Osteocyte (in vitro differentiated cells): ENCODE results near the gene PIANP. TPM values are rescaled to one million over a fixed set of nuclear protein-coding genes. Genes with fewer than 3 reads are reported as not detected.

Source experiments
- DNase-seq: peaks from one replicate; pipeline ENCODE4 v3.0.0; 2021; ENCODE audit warnings: mixed read lengths; ENCODE audit not compliant: unreplicated experiment; ENCODE audit errors: extremely low spot score
- H3K27ac Mint-ChIP-seq: one replicate; pipeline ENCODE4 v1.8.0; 2021; ENCODE audit warnings: mild to moderate bottlenecking, mixed read lengths; ENCODE audit not compliant: unreplicated experiment
- H3K27me3 Mint-ChIP-seq: one replicate; pipeline ENCODE4 v1.8.0; 2021; ENCODE audit warnings: mixed read lengths; ENCODE audit not compliant: unreplicated experiment
- H3K36me3 Mint-ChIP-seq: one replicate; pipeline ENCODE4 v1.8.0; 2021; ENCODE audit warnings: mixed read lengths; ENCODE audit not compliant: unreplicated experiment
- H3K4me1 Mint-ChIP-seq: one replicate; pipeline ENCODE4 v1.8.0; 2021; ENCODE audit warnings: mixed read lengths; ENCODE audit not compliant: unreplicated experiment
- H3K4me3 Mint-ChIP-seq: one replicate; pipeline ENCODE4 v1.8.0; 2021; ENCODE audit warnings: mild to moderate bottlenecking, moderate library complexity, mixed read lengths; ENCODE audit not compliant: unreplicated experiment
- H3K9me3 Mint-ChIP-seq: one replicate; pipeline ENCODE4 v1.8.0; 2021; ENCODE audit warnings: mixed read lengths; ENCODE audit not compliant: unreplicated experiment
- CTCF ChIP-seq: fragments of 200-600 bp; sonication (generic); IDR thresholded peaks from 2 replicates; pipeline ENCODE4 v1.5.0; 2021; ENCODE audit warnings: antibody characterized with exemption, mild to moderate bottlenecking, moderate library complexity
- total RNA-seq: library from RNA; stranded (reverse); gene quantifications from 2 replicates; pipeline ENCODE4 v1.2.1, GENCODE V29; 2021

PIANP gene
- total RNA-seq, 1 donor from 2014 or later: 3.9 TPM

- Mint-ChIP-seq H3K36me3 (peaks cover 32% of the 10 kb centered on the region), H3K4me1 (no peaks in the 10 kb centered on the region), H3K27me3 (no peaks in the 10 kb centered on the region), H3K9me3 (no peaks in the 10 kb centered on the region), H3K27ac (no peak overlapping the region), H3K4me3 (no peak overlapping the region)
- no peak for TF ChIP-seq CTCF
- DNase-seq: no peak
Observed at GRCh38 chr12:6653342-6653741, 47.3 kb downstream of the PIANP start.

GRCh38 chr12:6652391-6652790, 48.2 kb downstream of the PIANP start:
- no peaks in the 10 kb centered on the region for H3K4me1 Mint-ChIP-seq
- DNase-seq: no peak
- TF ChIP-seq CTCF: no peak
- no peak overlapping the region for H3K27ac Mint-ChIP-seq
- peaks cover 37% of the 10 kb centered on the region for H3K36me3 Mint-ChIP-seq
- no peaks in the 10 kb centered on the region for H3K27me3 Mint-ChIP-seq
- no peaks in the 10 kb centered on the region for H3K9me3 Mint-ChIP-seq
- no peak overlapping the region for H3K4me3 Mint-ChIP-seq

GRCh38 chr12:6650832-6651231, 49.8 kb downstream of the PIANP start:
- H3K4me3 Mint-ChIP-seq: no peak overlapping the region
- H3K36me3 Mint-ChIP-seq: peaks cover 42% of the 10 kb centered on the region
- no peaks in the 10 kb centered on the region for H3K27me3 Mint-ChIP-seq
- peaks cover 2% of the 10 kb centered on the region for H3K4me1 Mint-ChIP-seq
- no peak for DNase-seq
- TF ChIP-seq CTCF: no peak
- no peaks in the 10 kb centered on the region for H3K9me3 Mint-ChIP-seq
- H3K27ac Mint-ChIP-seq: no peak overlapping the region

GRCh38 chr12:6647083-6647604, 53.5 kb downstream of the PIANP start, which contains the start of gene ACRBP:
ACRBP (minus strand) TSS chr12:6647432; CDS start chr12:6647366, 66 bp downstream.
- DNase-seq: no peak

More at GRCh38 chr12:6647083-6647604, 53.5 kb downstream of the PIANP start, which contains the start of gene ACRBP:
- Mint-ChIP-seq H3K36me3 (peaks cover 29% of the 10 kb centered on the region), H3K4me1 (peaks cover 2% of the 10 kb centered on the region), H3K27me3 (peaks cover 7% of the 10 kb centered on the region), H3K9me3 (no peaks in the 10 kb centered on the region), H3K27ac (no peak within 1 kb of the TSS), H3K4me3 (no peak within 1 kb of the TSS)
- TF ChIP-seq CTCF: no peak
